GM19351 (cell line): ENCODE measurements around the gene AUH.

Experiments
- ATAC-seq: cut with Tn5 transposase; IDR thresholded peaks from one replicate; pipeline ENCODE4 v1.9.1; 2021; ENCODE audit warnings: mild to moderate bottlenecking, moderate library complexity; ENCODE audit not compliant: unreplicated experiment

AUH gene

DNA sequence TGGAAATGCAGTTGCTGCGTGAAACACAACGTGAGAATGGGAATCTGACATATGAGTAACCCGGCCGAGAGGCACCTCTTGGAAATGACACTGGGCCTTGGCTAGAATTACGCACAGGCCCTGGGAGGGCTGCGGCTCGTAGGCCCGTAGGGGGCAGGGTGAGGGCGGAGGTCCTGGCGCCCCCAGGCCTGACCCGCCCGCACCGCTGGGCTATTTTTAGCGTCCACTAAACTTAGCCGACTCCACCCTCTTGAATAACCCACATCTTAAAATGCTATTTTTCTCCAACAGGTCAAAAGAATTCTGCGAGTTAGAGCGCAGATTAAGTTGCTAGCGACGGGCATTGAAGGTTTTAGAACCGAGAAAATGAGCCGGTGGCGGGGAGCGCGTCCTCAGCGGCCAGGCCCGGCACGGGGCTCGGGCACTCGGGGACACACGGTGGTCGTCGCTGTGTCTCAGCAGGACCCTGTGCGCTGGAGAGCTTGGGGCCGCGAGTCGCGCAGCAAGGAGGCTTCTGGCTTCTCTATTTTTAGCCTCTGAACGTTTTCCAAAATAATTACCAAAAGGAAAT lies 168.5 kb downstream of the AUH start:
- ATAC-seq = peak; percentile 38

DNA sequence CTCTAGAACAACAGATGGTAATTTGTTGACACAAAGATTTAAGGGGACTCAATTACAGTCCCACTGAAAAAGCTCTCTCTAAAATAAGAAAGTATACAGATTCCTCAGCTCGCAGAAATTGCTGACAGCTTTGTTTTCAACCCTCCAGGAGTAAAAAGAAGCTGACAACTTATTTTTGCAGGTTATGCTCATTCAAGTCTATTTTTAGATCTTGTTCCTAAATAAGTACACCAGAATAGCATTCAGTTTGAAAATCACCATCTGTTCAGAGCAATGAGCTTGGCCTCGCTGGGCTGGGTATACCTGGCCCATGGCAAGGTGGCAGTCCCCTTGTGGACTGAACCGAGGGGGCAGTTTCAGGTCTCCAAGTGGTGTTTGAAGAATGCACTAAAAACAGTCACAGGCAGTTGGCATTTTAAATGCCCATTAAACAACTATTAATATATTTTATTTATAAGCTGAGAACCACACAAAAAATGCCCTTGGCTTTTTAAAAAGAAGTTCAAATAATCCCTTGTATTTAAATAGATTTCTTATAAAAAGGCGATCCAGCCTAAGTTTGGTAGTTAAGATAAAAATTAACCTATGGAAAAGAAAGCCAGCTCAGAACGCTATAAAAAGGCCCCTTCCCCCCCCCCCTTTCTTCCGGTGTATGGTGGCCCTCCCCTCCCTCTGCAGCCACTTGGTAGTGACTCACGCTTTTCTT lies 169.2 kb downstream of the AUH start:
- no peak for ATAC-seq

DNA sequence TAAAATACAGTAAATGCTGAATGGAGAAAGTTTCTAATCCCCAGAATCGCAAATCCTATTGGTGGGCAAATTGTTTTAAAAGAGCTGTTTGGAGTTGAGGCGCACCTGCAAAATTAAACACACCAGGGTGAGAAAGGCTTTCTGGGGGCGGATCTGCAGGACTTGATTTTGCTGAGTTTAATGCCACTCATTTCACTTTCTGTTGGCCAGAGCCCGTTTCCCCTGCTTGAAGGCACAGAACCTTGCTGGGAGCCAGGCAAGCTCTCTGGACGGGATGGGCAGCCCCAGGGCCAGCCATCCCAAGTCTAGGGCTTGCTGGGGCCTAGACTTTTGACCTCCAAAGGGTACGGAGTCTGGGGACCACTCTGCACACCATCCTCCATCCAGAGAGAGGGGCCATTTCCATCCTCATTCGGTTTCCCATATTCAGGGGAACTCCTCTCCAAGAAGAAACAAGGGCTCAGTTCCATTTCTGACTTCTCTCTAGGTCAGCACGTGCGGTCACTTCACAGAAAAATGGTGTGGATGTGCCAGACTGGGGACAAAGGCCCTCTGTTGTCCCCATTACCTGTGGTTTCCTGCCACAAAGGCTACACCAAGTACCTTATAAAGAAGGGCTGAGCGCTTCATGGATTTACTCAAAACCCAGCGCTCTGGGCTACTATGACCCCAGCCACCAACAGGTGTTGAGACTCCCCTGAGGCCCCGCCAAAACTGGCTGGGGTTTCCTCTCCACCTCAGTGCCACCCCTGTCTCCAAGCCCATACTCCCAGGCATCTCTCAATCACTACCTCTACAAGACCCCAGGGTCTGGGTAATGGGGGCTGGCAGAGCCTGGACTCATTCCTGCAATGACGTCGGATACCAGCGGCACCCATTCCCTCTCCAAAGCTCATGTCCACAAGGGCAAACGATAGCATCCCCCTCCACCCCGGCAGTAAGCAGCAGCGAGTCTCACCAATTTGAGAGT lies 170.0 kb downstream of the AUH start:
- no peak for ATAC-seq

DNA sequence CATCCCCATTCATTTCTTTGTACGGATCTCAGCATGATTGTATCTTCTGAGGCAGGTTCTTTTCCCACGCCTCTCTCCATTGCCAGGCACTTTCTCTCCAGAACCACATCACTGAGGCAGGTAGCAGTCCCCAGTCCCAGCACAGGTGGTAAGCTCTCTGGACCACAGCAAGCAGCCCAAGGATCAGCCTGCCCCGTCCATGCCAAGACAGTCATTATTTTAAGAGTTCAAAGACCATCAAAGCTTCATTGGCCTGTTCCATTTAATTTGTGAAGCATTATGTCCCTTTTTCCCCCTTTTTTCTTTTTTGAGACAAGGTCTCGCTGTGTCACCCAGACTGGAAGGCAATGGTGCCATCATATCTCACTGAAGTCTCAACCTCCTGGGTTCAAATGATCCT lies 171.7 kb downstream of the AUH start:
- no peak for ATAC-seq

DNA sequence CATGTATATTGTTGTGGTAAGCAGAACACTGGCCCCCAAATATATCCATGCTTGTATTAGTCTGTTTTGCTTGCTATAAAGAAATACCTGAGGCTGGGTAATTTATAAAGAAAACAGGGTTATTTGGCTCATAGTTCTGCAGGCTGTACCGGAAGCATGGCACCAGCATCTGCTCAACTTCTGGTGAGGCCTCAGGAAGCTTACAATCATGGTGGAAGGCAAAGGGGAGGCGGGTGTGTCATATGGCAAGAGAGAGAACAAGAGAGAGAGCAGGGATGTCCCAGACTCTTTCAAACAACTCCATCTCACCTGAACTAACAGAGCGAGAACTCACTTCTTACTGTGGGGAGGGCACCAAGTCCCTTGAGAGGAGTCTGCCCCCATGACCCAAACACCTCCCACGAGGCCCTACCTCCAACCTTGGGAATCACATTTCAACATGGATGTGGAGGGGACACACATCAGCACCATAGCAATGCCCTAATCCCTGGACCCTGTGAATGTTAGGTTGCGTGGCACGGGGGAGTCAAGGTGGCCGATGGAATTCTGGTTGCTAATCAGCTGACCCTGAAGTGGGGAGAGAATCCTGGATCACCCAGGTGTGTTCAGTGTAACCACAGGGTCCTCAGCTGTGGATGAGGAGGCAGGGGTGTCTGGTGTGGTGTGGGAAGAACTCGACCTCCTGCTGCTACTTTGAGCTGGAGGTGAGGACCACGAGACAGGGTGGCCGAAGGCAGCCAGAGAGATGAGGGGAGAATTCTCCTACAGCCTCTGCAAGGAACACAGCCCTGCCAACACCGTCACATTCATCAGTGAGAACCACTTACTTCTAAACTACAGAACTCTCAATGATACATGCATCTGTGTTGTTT lies 172.8 kb downstream of the AUH start:
- no peak for ATAC-seq

DNA sequence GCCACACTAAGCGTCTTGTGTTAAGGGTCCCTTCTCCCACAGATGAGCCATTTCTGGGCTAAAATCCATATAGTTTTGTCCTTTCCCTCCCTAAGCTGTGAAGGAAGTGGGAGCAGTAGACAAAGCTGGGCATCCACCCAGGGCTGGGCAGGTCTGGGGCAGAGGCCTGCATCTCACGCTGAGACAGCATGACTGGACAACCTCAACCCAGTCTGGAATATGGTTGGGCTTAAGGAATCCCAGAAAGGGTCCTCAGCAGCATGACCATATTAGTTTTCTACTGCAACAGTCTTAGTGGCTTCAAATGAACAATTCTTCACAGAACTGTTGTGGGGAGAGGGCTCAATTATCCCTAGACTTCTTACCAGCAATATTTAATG lies 173.8 kb downstream of the AUH start:
- ATAC-seq = no peak

DNA sequence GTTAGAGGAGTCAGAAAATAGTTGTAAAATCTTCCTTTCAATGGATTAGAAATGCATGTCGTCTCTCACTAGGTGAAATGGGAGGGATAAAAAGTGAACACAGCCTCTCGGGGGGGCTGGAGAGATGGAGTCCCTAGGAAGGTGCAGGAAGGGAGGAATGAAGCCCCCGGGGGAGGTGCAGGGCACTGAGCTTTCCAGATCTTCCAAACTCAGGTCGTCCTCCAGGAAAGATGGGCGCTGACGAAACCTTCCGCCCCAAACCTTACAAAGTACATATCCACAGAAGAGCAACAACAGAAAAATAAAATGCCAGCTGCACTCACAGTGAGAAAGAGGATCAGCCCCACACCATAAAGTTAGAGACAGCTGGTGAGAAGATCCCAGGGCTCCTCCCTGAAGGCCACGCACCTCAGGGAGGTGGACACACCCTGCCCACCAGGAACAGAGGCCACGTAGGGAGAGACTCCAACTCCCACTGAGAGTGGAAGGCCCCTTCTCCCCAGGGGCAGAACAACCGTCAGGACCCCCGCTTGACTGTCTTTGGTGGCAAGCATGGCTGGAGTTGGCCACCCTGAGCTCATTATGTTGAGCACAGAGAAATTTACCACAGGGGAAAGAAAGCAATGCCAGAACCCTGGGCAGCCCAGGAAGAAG lies 174.3 kb downstream of the AUH start:
- no peak for ATAC-seq

DNA sequence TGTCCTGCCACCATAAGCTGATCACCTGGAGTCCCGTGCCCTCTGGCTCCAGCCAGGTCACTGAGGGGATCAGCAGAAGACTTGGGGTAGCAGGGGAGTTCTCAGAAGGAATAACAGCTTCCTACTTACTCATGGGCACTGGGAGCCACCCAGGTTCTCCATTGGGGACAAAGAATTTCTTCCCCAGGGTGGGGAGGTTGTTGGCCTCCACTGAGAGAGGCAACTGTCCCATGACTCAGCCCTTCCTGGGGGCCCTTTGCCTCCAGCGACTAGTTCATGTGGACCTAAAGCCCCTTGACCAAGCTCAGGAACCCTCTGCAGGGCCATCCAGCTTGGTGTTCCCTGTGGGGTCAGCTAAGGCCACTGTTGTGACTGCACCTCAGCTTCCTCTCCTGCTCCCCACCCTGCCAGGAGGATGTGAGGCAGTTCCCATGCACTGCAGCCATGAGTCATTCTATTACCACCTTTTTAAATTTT lies 175.0 kb downstream of the AUH start:
- no peak for ATAC-seq

DNA sequence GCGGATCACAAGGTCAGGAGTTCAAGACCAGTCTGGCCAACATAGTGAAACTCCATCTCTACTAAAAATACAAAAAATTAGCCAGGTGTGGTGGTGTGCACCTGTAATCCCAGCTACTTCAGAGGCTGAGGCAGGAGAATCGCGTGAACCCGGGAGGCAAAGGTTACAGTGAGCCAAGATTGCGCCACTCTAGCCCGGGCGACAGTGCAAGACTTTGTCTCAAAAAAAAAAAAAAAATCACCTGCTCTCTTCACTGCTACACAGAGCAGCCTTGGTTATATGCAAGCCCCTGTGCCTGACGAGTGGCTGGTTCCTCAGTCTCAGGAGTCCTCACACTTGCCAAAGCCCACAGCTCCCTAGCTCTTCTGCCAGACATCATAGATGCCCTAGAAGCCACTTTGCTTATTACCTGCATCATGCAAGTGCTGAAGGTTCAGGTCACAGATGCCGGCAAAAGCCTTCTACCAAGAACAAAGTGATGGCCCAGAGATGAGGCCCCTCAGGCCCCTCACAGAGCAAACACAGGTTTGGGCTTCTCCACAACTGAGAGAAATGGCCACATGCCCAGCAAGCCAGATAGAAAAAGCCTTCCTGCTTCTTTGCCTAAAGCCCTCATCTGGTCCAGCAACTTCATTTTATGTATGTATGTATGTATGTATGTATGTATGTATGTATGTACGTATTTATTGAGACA lies 176.4 kb downstream of the AUH start:
- ATAC-seq = no peak

DNA sequence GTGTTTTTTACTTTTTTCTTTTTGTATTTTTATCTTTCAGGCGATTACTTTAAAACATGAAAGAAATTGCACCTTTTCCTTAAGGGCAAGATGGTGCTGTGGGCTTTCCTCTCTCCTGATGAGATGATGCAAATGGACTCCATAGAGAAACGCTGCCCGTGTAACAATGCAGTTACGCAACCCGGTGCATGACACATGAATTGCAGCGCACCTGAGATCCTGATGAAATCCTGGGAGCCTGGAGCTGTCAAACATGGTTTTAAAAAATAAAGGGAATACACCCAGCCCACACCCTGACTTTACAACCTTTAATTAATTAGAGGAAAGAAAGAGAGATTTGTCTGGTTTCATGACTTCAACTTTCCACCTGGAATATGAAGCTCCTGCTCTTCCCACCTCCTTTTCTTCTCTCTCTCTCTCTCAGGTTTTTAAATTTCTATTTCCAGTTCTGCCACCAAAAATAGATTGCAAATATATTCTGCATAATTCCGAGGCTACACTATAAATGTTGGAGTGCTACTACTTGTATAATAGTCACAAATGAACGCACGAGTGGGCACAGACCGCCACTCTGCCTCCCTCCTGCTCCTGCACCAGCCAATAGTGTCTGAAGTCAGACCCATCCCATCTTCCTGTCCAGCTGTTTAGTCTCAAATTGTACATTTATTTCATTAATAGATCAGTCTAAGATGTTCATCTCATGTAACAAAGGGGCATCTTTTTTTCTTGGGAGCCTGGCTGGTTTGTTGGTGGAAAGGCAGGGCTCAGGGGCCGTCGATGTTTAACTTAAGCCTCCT lies 179.1 kb downstream of the AUH start:
- ATAC-seq = no peak

DNA sequence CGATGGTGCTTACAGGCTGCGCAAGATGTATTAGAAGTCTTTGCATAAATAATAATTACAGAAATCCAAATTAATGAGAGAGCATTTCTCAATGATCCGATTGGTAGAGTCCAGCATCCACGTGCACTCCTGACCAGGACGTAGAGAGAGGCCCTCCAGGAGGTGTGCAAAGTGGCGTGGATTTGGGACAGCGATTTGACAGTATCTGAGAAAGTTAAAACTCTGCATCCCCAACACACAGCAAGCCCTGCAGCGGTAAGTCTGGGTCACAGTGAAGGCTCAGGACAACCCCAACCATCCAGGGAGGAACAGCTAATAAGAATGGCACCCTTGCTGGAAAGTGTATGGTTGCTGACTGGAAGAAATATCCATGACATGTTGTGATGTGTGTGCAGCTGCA lies 180.2 kb downstream of the AUH start:
- no peak for ATAC-seq

DNA sequence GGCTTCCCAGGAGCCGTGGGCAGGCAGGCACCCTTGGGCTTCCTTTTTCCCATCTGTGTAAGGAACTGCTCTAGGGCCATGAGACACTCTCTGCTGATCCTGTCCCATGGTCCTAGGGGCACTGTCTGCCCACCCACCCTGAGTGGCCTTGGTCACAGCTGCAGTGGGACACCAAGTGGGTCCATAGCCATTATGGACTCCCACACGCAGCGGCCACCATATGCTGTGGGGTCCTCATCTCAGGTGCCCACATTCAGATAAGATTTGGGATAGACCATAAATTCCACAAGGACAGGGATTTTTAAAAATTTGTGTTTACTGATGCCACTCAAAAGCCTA lies 180.8 kb downstream of the AUH start:
- ATAC-seq = no peak

DNA sequence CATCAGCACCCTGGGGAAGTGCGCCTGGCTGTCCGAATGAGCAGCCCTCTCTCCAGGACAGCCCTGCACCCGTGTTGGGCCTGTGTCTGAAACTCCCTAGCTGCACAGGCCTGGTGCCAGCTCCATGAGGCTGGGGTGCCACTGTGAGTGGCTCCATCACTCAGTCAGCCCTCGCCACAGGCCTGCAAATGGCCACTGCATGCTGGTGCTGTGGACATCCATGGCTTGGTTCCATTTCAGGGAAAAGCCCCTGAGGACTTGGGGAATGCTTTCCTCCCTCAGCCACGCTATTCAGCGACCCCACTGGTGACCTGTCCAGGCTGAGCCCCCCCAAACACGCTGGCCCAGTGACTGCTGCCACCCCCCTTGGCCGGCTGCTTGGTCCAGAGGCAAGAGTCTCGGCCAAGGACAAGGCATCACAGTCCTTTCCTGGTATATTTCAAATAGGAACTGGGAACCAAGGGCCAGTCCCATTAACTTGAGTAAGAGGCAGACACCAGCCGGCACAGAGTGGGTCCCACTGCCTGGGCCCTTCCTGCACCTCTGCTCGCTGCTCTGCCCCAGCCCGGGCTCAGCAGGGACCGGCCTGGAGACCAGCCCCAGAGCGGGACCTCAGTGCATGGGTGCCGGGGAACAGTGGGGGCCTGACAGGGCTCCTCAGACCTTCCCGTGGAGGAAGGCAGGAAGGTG lies 181.3 kb downstream of the AUH start:
- no peak for ATAC-seq

DNA sequence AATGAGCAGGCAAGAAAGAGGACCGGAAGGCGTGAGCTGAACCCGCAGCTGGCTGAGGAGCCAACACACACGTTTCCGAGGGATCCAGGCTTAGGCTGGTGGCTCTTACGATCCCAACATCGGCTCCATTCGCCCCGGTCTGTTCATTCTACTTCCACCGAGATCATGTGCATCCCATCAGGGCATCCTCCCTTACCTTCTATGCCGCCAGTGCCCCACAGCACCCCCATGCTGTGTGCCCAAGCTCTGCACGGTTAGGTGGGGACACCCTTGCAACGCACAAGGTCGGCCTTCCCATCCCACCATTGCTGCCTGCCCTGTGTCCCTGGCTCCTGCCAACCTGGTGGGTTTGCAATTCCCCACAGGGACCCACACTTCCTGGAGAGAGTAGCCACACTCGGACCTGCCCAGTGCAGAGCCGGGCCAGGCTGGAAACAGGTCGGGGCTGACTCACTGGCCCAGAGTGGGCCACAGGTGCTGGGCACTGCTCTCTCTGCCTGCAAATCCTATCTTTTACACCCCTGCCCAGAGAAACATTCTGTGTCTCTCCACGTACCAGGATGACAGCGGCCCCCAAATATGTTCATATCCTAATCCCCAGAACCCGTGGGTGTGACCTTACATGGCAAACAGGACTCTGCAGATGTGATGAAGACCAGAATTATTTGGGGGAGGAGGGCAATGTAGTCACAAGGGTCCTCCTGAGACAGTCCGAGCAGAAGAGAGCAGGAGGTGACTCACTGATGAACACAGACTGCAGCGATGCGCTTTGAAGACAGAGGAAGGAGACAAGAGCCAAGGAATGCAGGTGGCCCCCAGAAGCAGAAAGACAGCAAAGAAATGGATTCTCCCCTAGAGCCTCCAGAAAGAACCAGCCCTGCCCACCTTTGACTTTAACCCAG lies 182.2 kb downstream of the AUH start:
- ATAC-seq = no peak

DNA sequence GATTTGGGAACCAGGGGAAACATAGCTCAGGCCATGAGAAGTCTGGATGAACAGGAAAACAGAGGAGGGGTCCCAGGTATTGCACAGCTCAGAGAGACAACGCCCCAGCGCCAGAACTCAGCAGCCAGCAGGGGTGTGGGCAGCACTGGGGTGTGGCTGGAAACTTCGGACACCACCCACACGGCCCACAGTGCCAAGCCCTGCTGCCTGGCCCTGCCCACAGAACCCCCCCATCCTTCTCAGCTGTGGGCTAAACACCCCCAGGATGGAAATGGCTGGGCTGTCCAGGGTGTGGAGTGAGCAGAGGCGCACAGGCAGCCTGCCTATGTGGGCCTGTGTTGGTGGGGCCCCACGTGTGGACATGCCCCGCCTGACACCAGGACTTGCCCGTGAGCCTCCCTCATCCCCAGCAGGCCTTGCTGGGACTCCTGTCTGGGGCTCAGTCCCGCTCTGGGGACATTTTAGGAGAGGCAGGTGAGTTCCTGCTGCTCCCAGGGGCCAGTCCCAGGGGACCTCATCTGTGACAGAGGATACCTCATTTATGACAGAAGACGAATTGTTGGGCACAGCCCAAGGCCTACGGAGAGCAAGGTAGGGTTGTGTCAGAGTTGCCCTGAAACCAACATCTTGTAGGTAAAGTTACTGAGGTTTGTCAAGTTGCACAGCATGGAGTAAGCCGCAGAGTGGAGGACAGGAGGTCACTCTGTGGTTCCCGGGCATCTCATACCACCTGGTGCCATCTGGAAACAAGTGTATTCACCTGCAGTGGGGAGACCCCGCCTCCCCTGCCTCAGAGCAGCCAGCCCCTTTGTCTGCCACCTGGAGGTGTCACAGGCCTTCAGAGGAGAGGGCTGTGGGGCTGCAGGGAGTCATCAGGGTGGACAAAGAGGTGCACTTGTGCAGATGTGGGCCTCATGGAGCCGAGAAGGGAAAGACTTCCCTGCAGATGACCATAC lies 183.2 kb downstream of the AUH start:
- ATAC-seq = no peak

DNA sequence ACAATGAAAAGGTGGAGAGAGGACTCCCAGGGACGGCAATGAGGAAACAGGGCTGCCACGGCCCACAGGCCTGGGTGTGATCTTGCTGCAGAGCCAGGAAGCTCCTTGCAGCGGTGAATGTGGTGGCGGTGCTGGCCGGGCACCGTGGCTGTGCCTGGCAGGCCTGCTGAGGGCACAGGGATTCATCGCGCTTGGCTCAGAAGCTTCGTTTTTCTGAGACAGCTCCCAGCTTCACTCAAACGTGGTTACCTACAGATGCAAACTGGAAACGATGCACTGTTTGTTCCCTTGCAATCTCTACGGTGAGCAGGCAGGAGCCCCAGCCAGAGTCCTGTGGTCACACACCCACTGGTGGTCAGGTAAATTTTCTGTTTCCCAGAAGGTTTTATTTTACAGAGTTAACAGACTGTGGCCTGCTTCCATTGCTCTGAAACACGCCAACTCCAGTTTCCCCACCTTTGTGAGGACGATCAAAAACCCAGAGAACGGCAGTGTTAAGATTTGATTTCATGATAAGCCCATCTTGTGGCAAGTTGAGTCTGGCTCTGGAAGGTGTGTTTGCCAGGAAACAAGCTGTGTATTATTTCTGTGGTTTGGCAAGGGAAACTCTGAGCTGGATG lies 183.9 kb downstream of the AUH start:
- no peak for ATAC-seq
